Kidney (tissue), 14 donors: Measurements from ENCODE around the gene P3H2. TPM values are rescaled to one million over a fixed set of nuclear protein-coding genes. Genes with fewer than 3 reads are reported as not detected.

ENCODE experiments used
- DNase-seq, 5 donors: peaks; one replicate each; pipeline ENCODE4 v3.0.0-alpha.2; 2013 to 2020
- FAIRE-seq: peaks from 2 replicates; lab custom pipeline; 2012; peaks lifted over from hg19 to GRCh38; lab: Jason Lieb, UNC
- H3K27ac ChIP-seq, 2 donors: one replicate each; pipeline ENCODE4 v1.7.0; 2013; ENCODE audit warnings: low read depth in 2 of 2, low read length in 2 of 2, inconsistent platforms in 1 of 2
- H3K27me3 ChIP-seq: one replicate; pipeline ENCODE4 v1.7.1; 2013; ENCODE audit warnings: low read length, inconsistent platforms; ENCODE audit not compliant: control insufficient read depth, insufficient read depth
- H3K36me3 ChIP-seq, 3 donors: one replicate each; pipeline versions ENCODE4 v1.7.0 to v1.7.1; 2013; ENCODE audit warnings: low read length in 3 of 3, control low read depth in 1 of 3, inconsistent platforms in 1 of 3; ENCODE audit not compliant: insufficient read depth in 3 of 3, control insufficient read depth in 2 of 3
- H3K4me1 ChIP-seq, 3 donors: one replicate each; pipeline versions ENCODE4 v1.7.0 to v1.7.1; 2013; ENCODE audit warnings: low read length in 3 of 3, inconsistent platforms in 1 of 3, low read depth in 1 of 3; ENCODE audit not compliant: control insufficient read depth in 2 of 3, insufficient read depth in 2 of 3
- H3K4me3 ChIP-seq, 3 donors: one replicate each; pipeline versions ENCODE4 v1.7.0 to v1.8.1; 2013; ENCODE audit warnings: low read length in 3 of 3, control low read depth in 1 of 3, inconsistent platforms in 1 of 3
- H3K9ac ChIP-seq, 3 donors: one replicate each; pipeline versions ENCODE4 v1.7.0 to v1.7.1; 2013; ENCODE audit warnings: low read length in 3 of 3, control low read depth in 1 of 3, inconsistent platforms in 1 of 3
- H3K9me3 ChIP-seq, 3 donors: one replicate each; pipeline versions ENCODE4 v1.7.0 to v1.7.1; 2013; ENCODE audit warnings: low read length in 3 of 3, control low read depth in 1 of 3, inconsistent platforms in 1 of 3; ENCODE audit not compliant: control insufficient read depth in 2 of 3, insufficient read depth in 1 of 3
- CTCF ChIP-seq: IDR thresholded peaks from 3 replicates; pipeline ENCODE4 v1.5.1; 2012; ENCODE audit warnings: mild to moderate bottlenecking, moderate library complexity, borderline replicate concordance; ENCODE audit not compliant: insufficient read depth; ENCODE audit errors: extremely low read depth
- intact Hi-C: fragments of 100-400 bp; cut with DNase I; formaldehyde crosslinking; loops from one replicate; pipeline ENCODE4 v1.11.1; 2022
- polyA plus RNA-seq: library from polyadenylated mRNA; stranded (reverse); fragments of 350-450 nt; fragmentation: Illumina TruSeq; extraction: RNeasy Lipid Tissue Mini Kit (QIAGEN cat#74804); gene quantifications from one replicate; pipeline ENCODE4 v1.2.3, GENCODE V29; 2014; ENCODE audit warnings: low read depth, low replicate concordance; ENCODE audit not compliant: insufficient read depth
- total RNA-seq: library from RNA; stranded (reverse); fragmentation: NEBNext Ultra II Directional; extraction: Animal tissue kit (Norgen Biotek cat#: 25700); gene quantifications from one replicate; pipeline ENCODE4 v1.2.1, GENCODE V29; 2021
- donor health status: control.
- donor health status: control.
- donor health status: control.
- donor health status: control.
- donor health status: control.
- donor health status: DM: yes; HTN: yes; CAD: no.
- donor health status: Normal renal cell carcinoma (clear cell type).

The P3H2 gene
- total and polyA plus RNA-seq, 2 donors from 2014 or later = 57.2 to 103 TPM

DNA sequence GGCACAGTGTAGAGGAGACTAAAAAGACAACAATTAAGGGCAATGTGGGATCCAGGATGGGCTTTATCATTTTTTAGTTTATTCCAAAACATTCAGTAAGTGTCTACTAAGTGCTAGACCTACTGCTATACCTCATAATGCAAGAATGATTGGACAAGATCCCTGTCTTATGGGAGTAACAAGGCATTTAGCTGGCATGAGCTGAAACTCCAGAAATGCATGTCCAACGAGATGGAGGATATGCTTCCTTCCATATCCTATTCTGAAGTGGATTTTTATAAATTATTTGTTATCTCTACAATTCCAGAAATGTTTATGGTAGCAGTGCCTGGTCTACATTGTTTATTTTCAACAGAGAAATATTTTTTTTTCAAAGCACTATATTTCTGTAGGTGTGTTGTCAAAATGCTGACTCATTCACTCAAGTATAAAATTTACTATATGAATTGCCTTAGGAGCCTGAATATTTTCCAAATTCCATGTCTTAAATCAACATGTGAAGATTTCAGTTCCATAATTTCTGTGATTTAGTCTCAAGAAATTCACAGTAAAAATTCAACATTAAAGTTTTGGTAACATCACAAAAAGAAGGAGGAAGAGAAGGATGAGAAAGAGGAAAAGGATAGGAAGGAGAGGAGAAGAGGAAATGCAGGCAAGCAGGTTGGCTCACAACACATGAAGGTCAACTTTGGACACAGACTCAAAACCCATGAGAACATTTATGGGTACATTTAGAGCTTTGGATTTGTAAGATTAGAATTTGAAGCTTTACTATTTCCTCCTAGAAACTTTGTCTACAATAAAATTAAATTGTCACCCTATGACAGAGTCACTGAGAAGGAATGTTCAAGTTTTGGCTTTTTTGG is 88.6 kb downstream of the P3H2 start:
- FAIRE-seq = no peak
- no peak for DNase-seq
- Histone ChIP-seq H3K4me1 (peaks cover 0 to 7% (median 0%) of the 10 kb centered on the region in 3 donors), H3K9me3 (no peaks in the 10 kb centered on the region), H3K27me3 (no peaks in the 10 kb centered on the region), H3K9ac (no peak overlapping the region), H3K36me3 (no peaks in the 10 kb centered on the region), H3K4me3 (no peak overlapping the region), H3K27ac (peak overlapping the region; percentile 22 to 53)
- intact Hi-C loops = no loop called here
- TF ChIP-seq CTCF = no peak

DNA sequence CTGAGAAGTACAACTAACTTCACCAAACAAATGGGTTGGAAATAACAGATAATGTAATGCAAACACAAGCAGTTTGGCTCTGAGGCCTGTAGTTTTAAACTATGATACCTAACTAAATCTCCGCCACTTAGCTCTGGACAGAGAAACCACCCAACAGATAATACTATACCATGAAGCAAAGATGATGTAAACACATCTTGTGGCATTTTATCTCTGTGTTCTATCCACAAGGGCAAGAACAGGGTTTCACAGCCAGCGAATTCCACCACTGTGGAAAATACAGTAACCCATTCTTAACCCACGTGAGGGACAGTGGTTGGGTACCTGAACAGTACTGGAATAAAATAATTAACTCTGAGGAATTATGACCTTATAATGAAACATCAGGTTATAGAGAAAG is 93.6 kb downstream of the P3H2 start:
- Histone ChIP-seq H3K9me3 (no peaks in the 10 kb centered on the region), H3K27ac (no peak overlapping the region), H3K4me3 (no peak overlapping the region), H3K36me3 (no peaks in the 10 kb centered on the region), H3K9ac (no peak overlapping the region), H3K4me1 (peaks cover 0 to 5% (median 3%) of the 10 kb centered on the region in 3 donors), H3K27me3 (no peaks in the 10 kb centered on the region)
- DNase-seq (no peak), FAIRE-seq (no peak)
- no peak for TF ChIP-seq CTCF
- intact Hi-C loops = no loop called here

- H3K4me3 ChIP-seq = no peak overlapping the region
- DNase-seq = no peak
- no peak overlapping the region for H3K9ac ChIP-seq
- intact Hi-C loops = no loop called here
- H3K27ac ChIP-seq = no peak overlapping the region
- H3K4me1 ChIP-seq = peaks cover 0 to 4% (median 3%) of the 10 kb centered on the region in 3 donors
- H3K9me3 ChIP-seq = no peaks in the 10 kb centered on the region
- H3K27me3 ChIP-seq = no peaks in the 10 kb centered on the region
- no peak for FAIRE-seq
- TF ChIP-seq CTCF = no peak
- no peaks in the 10 kb centered on the region for H3K36me3 ChIP-seq
These were observed 94.5 kb downstream of the P3H2 start for GRCh38 chr3:190026154-190026553.
